Measurements from ENCODE around the gene TENM3.

TENM3 gene

GRCh38 chr4:182765987-182766856, 523.0 kb downstream of the TENM3 start:
- no peaks in the 10 kb centered on the region for H3K27me3 Mint-ChIP-seq (ENCODE audit: low read depth, poor library complexity)
- peak overlapping the region; percentile 17 for H3K27ac Mint-ChIP-seq
- no peak for TF ChIP-seq CTCF (IDR thresholded peaks at IDR 0.05)

GRCh38 chr4:182766857-182767250, 523.7 kb downstream of the TENM3 start:
- DNase-seq: no peak
- Mint-ChIP-seq H3K9me3 (peaks cover 7% of the 10 kb centered on the region), H3K27ac (peak overlapping the region; percentile 86), H3K36me3 (ENCODE audit: low read depth) (peaks cover 37% of the 10 kb centered on the region), H3K4me3 (no peak overlapping the region), H3K4me1 (peaks cover 27% of the 10 kb centered on the region), H3K27me3 (ENCODE audit: low read depth, poor library complexity) (no peaks in the 10 kb centered on the region)
- TF ChIP-seq CTCF (IDR thresholded peaks at IDR 0.05): no peak

More at GRCh38 chr4:182765987-182766856, 523.0 kb downstream of the TENM3 start:
- Mint-ChIP-seq H3K36me3 (ENCODE audit: low read depth) (peaks cover 37% of the 10 kb centered on the region), H3K4me3 (no peak overlapping the region), H3K9me3 (peaks cover 7% of the 10 kb centered on the region), H3K4me1 (peaks cover 27% of the 10 kb centered on the region)
- no peak for DNase-seq

- H3K36me3 Mint-ChIP-seq (ENCODE audit: low read depth): peaks cover 42% of the 10 kb centered on the region
- H3K4me1 Mint-ChIP-seq: peaks cover 27% of the 10 kb centered on the region
- no peak for DNase-seq
- H3K27me3 Mint-ChIP-seq (ENCODE audit: low read depth, poor library complexity): no peaks in the 10 kb centered on the region
- TF ChIP-seq CTCF (IDR thresholded peaks at IDR 0.05): no peak
- no peak overlapping the region for H3K4me3 Mint-ChIP-seq
- peaks cover 7% of the 10 kb centered on the region for H3K9me3 Mint-ChIP-seq
- no peak overlapping the region for H3K27ac Mint-ChIP-seq
Measured at GRCh38 chr4:182768838-182769237, 525.6 kb downstream of the TENM3 start.

- H3K4me3 Mint-ChIP-seq: no peak overlapping the region
- H3K27me3 Mint-ChIP-seq (ENCODE audit: low read depth, poor library complexity): peaks cover under 1% of the 10 kb centered on the region
- peaks cover 22% of the 10 kb centered on the region for H3K4me1 Mint-ChIP-seq
- no peak overlapping the region for H3K27ac Mint-ChIP-seq
- TF ChIP-seq CTCF (IDR thresholded peaks at IDR 0.05): no peak
- H3K9me3 Mint-ChIP-seq: peaks cover 7% of the 10 kb centered on the region
- H3K36me3 Mint-ChIP-seq (ENCODE audit: low read depth): peaks cover 50% of the 10 kb centered on the region
- no peak for DNase-seq
Measured at GRCh38 chr4:182770259-182770995, 527.2 kb downstream of the TENM3 start.

GRCh38 chr4:182770996-182771514, 527.9 kb downstream of the TENM3 start:
- Mint-ChIP-seq H3K36me3 (ENCODE audit: low read depth) (peaks cover 54% of the 10 kb centered on the region), H3K27ac (no peak overlapping the region), H3K27me3 (ENCODE audit: low read depth, poor library complexity) (peaks cover 2% of the 10 kb centered on the region), H3K4me1 (peaks cover 22% of the 10 kb centered on the region), H3K4me3 (no peak overlapping the region), H3K9me3 (peaks cover 7% of the 10 kb centered on the region)
- no peak for TF ChIP-seq CTCF (IDR thresholded peaks at IDR 0.05)
- DNase-seq: no peak
